Thyroid gland (tissue), 4 donors: ENCODE results near the gene HOXC6.

Experiments used
- POLR2A ChIP-seq, 2 donors: fragments of 450-650 bp; IDR thresholded peaks; one replicate each; pipeline ENCODE4 v1.6.1; 2017; ENCODE audit warnings: antibody characterized with exemption in 2 of 2, mild to moderate bottlenecking in 2 of 2, moderate library complexity in 1 of 2
- TF ChIP-seq, protein P1 (sequence below), 6 experiments: fragments of 200-600 bp in 3 of 6; fragments of 450-650 bp in 3 of 6; sonication (generic) in 3 of 6; IDR thresholded peaks; one replicate each; pipeline ENCODE4 v1.5.1; 2016 to 2019; ENCODE audit warnings: antibody characterized with exemption in 6 of 6, mild to moderate bottlenecking in 2 of 6, inconsistent platforms in 1 of 6, moderate library complexity in 1 of 6

DNA sequence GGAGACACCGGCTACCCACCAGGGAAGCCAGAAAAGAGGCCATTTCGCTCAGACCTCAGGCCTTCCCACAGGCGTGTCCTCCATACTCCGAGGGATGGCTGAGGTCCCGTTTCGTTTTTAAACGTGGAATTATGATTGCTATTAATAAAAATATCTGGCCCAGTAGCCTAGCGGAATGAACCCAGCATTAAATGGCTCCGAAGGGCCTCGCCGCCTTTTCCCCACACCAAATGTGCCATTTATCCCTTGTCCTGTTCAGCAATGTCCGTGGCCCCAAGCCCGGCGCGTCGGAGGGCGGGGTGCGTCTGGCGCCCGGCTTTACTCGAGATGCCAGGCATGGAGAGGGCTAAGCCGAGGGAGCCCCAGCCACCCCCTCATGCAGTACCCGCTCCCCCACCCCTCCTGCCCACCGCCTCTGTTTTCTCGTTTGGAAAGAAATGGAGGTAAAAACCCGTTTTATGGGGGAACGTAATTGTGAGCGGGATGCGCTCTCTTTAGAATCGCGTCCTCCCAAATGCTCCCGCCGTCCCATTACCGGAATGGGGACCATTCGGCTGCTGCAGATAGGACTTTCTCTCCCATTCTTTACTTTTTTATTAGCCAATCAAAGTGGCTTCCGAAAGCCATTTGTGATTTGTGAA lies 13.7 kb upstream of the HOXC6 start:
- TF ChIP-seq, protein P1, sequence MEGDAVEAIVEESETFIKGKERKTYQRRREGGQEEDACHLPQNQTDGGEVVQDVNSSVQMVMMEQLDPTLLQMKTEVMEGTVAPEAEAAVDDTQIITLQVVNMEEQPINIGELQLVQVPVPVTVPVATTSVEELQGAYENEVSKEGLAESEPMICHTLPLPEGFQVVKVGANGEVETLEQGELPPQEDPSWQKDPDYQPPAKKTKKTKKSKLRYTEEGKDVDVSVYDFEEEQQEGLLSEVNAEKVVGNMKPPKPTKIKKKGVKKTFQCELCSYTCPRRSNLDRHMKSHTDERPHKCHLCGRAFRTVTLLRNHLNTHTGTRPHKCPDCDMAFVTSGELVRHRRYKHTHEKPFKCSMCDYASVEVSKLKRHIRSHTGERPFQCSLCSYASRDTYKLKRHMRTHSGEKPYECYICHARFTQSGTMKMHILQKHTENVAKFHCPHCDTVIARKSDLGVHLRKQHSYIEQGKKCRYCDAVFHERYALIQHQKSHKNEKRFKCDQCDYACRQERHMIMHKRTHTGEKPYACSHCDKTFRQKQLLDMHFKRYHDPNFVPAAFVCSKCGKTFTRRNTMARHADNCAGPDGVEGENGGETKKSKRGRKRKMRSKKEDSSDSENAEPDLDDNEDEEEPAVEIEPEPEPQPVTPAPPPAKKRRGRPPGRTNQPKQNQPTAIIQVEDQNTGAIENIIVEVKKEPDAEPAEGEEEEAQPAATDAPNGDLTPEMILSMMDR (IDR thresholded peaks at IDR 0.05) = no peak
- TF ChIP-seq POLR2A (IDR thresholded peaks at IDR 0.05) = no peak
